HG02588 (cell line): ENCODE results near the gene C2orf42.
"Not testable (repeated sequence)": the region's sequence is repeated elsewhere in the genome, so short reads cannot be mapped to it uniquely, and the experiment has no call there.

Experiments
- ATAC-seq: cut with Tn5 transposase; IDR thresholded peaks from one replicate; pipeline ENCODE4 v1.9.1; 2021; ENCODE audit warnings: mild to moderate bottlenecking, moderate library complexity; ENCODE audit not compliant: unreplicated experiment

The C2orf42 gene

GRCh38 chr2:70181363-70181956 lies 9.4 kb downstream of the C2orf42 start:
- ATAC-seq = peak; percentile 73

GRCh38 chr2:70173520-70173919 lies 17.3 kb downstream of the C2orf42 start:
- no peak for ATAC-seq

- ATAC-seq = not testable (repeated sequence)
Observed at GRCh38 chr2:70169654-70170245, 21.1 kb downstream of the C2orf42 start.

- ATAC-seq = peak; percentile 70
Observed at GRCh38 chr2:70161069-70161534, 29.7 kb downstream of the C2orf42 start.

GRCh38 chr2:70160545-70160944 lies 30.3 kb downstream of the C2orf42 start:
- no peak for ATAC-seq

- not testable (repeated sequence) for ATAC-seq
Observed at GRCh38 chr2:70149130-70149686, 41.6 kb downstream of the C2orf42 start.

GRCh38 chr2:70148211-70148760 lies 42.5 kb downstream of the C2orf42 start:
- ATAC-seq = not testable (repeated sequence)

- ATAC-seq = no peak
Observed at GRCh38 chr2:70145851-70146739, 44.7 kb downstream of the C2orf42 start.

- ATAC-seq = no peak
Observed at GRCh38 chr2:70145144-70145490, 45.7 kb downstream of the C2orf42 start.

- ATAC-seq = no peak
Observed at GRCh38 chr2:70144443-70145143, 46.2 kb downstream of the C2orf42 start.

- no peak for ATAC-seq
Observed at GRCh38 chr2:70143314-70144150, 47.3 kb downstream of the C2orf42 start.

- peak; percentile 60 for ATAC-seq
Observed at GRCh38 chr2:70142590-70143313, 48.1 kb downstream of the C2orf42 start.

- ATAC-seq = peak; percentile 48
Observed at GRCh38 chr2:70141902-70142589, 48.8 kb downstream of the C2orf42 start.

- ATAC-seq = peak; percentile 28
Observed at GRCh38 chr2:70141212-70141901, 49.5 kb downstream of the C2orf42 start.

- ATAC-seq = no peak
Observed at GRCh38 chr2:70140791-70141211, 50.0 kb downstream of the C2orf42 start.

GRCh38 chr2:70134323-70134983 lies 56.4 kb downstream of the C2orf42 start:
- not testable (repeated sequence) for ATAC-seq
